ENCODE results near the gene GEMIN4. TPM values are rescaled to one million over a fixed set of nuclear protein-coding genes. Genes with fewer than 3 reads are reported as not detected.

The GEMIN4 gene
- total and polyA plus RNA-seq, 2 donors = 7.3 to 18.8 TPM

DNA sequence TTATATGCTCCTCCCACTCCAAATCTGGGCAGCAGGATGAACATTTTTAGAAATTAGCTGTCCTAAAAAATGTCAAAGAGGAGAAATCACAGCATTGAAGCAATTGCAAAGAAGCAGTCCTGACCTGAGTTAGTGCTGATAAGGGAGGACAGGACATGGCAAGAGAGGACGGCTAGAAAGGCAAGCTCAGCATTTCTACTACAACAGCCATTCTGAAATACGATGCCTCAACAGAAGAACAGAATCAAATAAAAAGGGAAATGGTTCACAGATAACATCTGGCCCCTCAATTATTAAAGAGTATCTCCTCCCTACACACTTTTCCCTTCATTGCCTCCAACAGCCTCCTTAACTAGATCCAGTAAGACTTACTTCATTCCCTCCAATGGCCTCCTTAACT lies 55.7 kb downstream of the GEMIN4 start:
- peak; percentile 62 for DNase-seq (ENCODE audit: extremely low spot score)
- H3K36me3 ChIP-seq (ENCODE audit: insufficient read depth) = no peaks in the 10 kb centered on the region
- no peak overlapping the region for H3K4me3 ChIP-seq (ENCODE audit: low read depth, low read length)
- 58% methylated on average over 2 of the region's 2 CpGs for WGBS
- no peaks in the 10 kb centered on the region for H3K4me1 ChIP-seq (ENCODE audit: insufficient read depth)
- H3K27ac ChIP-seq (ENCODE audit: low read depth) = no peak overlapping the region

Other genes with a start within 250 kb of the GEMIN4 start
- gene VPS53, start 37.4 kb downstream of the GEMIN4 start, total RNA-seq = 14.2 TPM
- 9.5 TPM for gene VPS53, start 37.4 kb downstream of the GEMIN4 start, polyA plus RNA-seq
- 13.7 TPM for gene TLCD3A, start 19.7 kb downstream of the GEMIN4 start, total RNA-seq
- 10.4 TPM for gene TLCD3A, start 19.7 kb downstream of the GEMIN4 start, polyA plus RNA-seq
- gene GLOD4, start 30.0 kb upstream of the GEMIN4 start, total RNA-seq = 41.0 TPM
- 44.0 TPM for gene GLOD4, start 30.0 kb upstream of the GEMIN4 start, polyA plus RNA-seq
- gene MRM3, start 30.1 kb upstream of the GEMIN4 start, total RNA-seq = 9.9 TPM
- gene MRM3, start 30.1 kb upstream of the GEMIN4 start, polyA plus RNA-seq = 17.6 TPM
- 54.2 TPM for gene NXN, start 227.5 kb upstream of the GEMIN4 start, total RNA-seq
- 81.2 TPM for gene NXN, start 227.5 kb upstream of the GEMIN4 start, polyA plus RNA-seq
- gene TIMM22, start 244.9 kb upstream of the GEMIN4 start, total RNA-seq = 9.3 TPM
- 11.3 TPM for gene TIMM22, start 244.9 kb upstream of the GEMIN4 start, polyA plus RNA-seq

All from urinary bladder (tissue), 4 donors.